Measurements from ENCODE around the gene SCRG1. TPM values are rescaled to one million over a fixed set of nuclear protein-coding genes. Genes with fewer than 3 reads are reported as not detected.
A peak's percentile ranks its signal among the peaks of the same experiment; 100 is the strongest.

The SCRG1 gene
- total RNA-seq, 2 donors from 2014 or later = 0.42 TPM; not detected in 1

DNA sequence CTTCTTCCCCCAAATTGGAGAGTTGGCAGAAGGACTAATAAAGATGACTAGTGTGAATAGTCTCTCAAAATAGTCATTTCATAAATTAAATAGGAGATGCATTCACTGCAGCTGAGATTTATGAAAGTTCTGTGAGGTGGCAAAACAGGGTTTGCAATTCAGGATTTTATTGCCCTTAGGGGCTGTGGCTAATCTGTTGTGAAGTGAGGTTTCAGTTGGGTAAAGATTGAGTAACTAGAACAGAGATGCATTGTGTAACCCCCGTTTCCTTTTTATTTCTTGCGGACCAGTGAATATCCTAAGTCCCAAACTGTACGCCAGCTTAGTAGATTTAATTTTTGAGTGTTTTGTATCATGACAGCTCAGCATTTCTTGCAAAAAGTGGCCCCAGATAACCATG lies 16.2 kb upstream of the SCRG1 start:
- DNase-seq (no peak), ATAC-seq (no peak)
- intact Hi-C loops (cut with DNase I, micrococcal nuclease) = loop anchor here in 1 of 2 donors (5.0 kb wide), 1 partner anchor 98 kb away; no protein-coding TSS in a partner anchor

- no peak for DNase-seq
- intact Hi-C loops (cut with DNase I, micrococcal nuclease) = no loop called here
- ATAC-seq = no peak
Observed at GRCh38 chr4:173414456-173414855, 15.5 kb upstream of the SCRG1 start.

GRCh38 chr4:173413036-173413435 lies 14.1 kb upstream of the SCRG1 start:
- intact Hi-C loops (cut with DNase I, micrococcal nuclease) = no loop called here
- ATAC-seq (no peak), DNase-seq (no peak)

DNA sequence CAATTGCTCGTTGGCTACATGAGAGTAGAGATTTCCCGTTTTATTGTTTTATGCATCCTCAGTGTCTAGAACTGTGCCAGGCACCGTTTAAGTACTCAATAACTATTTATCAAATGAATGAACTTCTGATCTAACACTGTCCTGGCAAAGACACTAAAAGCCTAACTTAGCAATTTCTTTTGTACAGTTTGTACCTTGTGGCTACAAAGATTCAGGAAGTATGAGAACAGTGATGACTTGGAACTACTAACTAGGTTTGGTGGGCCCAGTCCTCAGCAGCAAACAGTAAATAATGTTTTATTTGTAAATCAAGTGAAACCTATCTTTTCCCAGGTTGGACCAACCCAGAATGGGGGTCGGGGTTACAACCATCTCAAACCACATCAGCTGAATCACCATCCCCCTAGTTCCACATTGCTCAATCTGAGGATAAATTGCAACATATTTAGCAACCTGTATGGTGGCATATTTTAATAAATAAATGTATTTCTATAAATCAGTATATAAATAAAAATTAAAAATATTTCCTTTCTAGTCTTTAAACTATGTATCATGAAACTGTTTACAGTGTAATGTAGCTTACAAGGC lies 12.3 kb upstream of the SCRG1 start:
- DNase-seq (no peak), ATAC-seq (no peak)
- intact Hi-C loops (cut with DNase I, micrococcal nuclease) = no loop called here

DNA sequence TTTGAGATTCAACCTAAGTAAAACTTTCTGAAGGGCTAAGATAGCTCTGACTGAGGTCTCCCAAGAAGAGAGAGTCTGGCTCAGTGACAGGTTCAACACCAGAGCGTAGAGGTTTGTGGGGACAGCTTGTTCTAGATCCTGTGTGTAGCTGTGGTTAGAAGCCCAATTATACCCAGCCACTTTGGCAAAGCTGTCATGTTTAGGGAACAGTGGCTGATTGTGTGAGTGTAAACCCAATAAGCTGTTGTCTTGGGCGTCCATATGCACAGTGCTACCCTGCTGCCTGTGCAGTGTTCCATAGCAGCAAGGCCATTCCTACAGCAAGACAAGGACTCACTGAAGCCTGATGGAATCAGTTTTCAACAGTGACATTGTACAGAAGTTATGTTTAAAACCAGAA lies 11.2 kb upstream of the SCRG1 start:
- intact Hi-C loops (cut with DNase I, micrococcal nuclease) = no loop called here
- ATAC-seq (no peak), DNase-seq (no peak)

- intact Hi-C loops (cut with DNase I, micrococcal nuclease) = no loop called here
- ATAC-seq (no peak), DNase-seq (no peak)
Observed at GRCh38 chr4:173405840-173406606, 7.1 kb upstream of the SCRG1 start.

DNA sequence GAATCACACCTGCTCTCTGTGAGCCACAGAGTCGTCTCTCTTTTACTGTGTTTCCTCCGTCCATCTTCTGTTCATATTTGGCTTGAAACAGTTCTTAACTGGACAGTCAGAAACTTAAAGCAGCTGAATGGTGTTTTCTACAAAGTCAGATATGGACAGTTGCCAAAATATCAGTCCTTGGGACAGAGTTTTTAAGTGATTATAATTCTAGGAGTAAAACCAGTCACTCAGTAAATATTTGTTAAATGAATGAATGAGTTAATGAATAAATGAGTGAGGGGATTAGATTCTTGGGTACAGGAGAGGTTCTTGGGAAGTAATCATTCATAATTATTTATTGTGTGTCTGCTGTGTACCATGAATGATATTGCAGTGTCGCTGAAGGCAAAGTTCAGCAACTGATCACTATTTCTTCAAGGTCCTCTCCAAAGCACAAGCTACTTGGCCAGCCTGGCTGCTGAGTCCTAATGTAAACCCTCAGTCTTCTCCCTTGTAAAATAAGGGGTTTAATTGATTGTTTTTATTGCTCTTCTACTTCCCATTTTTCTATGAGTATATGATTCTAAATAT lies 5.5 kb upstream of the SCRG1 start:
- DNase-seq (no peak), ATAC-seq (no peak)
- intact Hi-C loops (cut with DNase I, micrococcal nuclease) = no loop called here

DNA sequence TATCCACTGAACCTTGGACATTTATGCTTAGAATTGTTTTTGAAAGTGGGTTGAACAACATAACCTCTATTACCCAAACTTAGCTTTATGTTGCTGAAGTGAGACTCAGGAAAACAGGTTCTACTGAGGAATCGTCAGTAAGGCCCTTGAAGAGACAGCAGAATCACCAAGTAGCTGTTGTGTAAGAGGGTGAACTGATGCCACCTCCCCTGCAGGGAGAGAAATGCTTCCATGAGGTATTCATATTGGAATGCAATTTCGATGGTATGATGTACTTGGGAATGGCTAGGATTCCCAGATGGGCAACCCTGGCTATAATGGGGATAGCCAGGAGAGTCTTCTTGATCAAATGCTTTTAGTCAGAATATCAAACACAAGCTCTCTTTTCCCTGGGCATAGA lies 4.1 kb upstream of the SCRG1 start:
- DNase-seq (no peak), ATAC-seq (no peak)
- intact Hi-C loops (cut with DNase I, micrococcal nuclease) = no loop called here

- no peak for ATAC-seq
- intact Hi-C loops (cut with DNase I, micrococcal nuclease) = no loop called here
- no peak for DNase-seq
Observed at GRCh38 chr4:173401063-173401462, 2.1 kb upstream of the SCRG1 start.

DNA sequence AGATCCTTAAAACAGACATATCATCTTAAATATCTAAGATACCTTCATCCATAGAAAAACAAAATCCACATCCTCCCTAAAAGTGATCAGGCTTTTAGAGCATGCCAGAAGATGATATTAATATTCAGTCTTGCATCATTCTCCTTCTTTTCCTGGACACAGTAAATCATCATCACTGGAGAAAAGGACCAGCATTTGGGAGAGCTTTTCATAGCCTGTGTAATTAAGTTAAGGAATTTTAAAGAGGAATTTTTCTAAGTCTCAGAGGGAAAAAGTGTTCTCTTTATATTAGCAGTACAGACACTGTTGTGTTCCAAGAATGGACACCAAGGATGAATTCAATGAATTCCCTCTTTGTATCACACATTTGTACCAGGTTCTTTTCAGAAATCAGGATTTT lies 696 bp downstream of the SCRG1 start:
- intact Hi-C loops (cut with DNase I, micrococcal nuclease) = no loop called here
- DNase-seq = no peak

DNA sequence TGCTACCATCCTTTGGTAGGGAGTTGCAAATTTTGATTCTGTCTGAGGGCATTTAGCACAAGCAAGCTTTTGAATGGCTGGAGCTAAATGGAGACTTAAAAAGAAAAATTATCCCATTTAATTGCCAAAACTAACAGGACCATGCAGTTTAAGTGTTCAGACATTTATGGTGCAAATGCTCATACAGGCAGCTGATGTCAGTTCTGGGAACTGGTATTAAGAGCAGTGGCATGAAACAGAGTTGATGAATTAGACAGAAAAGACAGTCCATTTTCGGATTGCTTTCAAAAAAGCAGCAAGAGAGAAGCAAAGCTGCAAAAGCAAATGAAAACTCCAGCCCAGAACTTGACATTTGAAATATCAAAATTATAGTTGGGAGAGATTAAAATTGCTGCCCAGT lies 1.3 kb downstream of the SCRG1 start:
- ATAC-seq (no peak), DNase-seq (no peak)
- intact Hi-C loops (cut with DNase I, micrococcal nuclease) = no loop called here

More for the DNA sequence above, 696 bp downstream of the SCRG1 start:
- ATAC-seq = no peak

DNA sequence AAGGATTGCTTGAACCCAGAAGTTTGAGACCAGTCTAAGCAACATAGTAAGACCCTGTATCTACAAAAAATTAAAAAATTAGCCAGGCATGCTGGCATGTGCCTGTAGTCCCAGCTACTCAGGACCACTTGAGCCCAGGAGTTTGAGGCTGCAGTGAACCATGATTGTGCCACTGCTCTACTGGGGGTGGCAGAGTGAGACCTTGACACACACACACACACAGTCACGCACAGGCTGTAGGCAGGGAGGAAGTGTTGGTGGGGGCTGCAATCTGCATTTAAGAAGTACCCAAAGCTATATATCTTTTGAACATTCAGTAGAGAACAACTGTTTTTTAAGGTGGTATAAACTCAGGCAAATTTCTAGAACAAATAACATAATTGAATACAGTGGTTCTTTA lies 7.2 kb downstream of the SCRG1 start:
- intact Hi-C loops (cut with DNase I, micrococcal nuclease) = no loop called here
- ATAC-seq (no peak), DNase-seq (no peak)

DNA sequence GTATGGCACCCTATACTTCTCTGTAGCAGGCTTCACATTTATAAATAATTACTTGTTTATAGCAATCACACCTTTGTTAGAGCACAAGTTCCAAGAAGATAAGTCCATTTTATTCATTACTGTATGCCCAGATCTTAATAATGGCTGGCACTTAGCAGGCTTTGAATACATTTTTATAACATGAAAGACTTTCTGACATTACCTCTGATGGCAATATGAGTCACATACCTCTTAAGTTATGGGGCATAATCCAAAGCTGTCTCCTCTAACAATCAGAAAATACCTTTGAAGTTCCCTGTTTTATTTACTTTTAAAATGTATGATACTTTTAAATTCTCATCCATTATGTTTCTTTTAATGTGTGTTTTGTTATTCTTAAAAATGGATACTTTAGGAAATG lies 12.2 kb downstream of the SCRG1 start:
- ATAC-seq (no peak), DNase-seq (no peak)
- intact Hi-C loops (cut with DNase I, micrococcal nuclease) = no loop called here

DNA sequence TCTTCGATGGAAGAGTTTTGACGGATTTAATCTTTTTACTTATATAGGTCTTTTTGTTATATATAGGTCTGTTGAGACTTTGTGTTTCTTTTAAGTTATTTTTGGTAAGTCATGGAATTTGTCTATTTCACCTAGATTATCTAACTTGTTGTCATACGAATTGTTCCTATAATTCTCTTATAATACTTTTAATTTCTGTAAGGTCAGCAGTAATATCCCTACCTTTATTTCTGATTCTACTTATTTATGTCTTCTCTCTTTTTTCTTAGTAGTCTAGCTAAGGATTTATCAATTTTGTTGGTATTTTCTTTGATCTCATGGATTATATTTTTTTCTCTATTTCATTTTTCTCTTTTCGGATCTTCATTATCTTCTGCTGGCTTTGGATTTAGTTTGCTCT lies 16.6 kb downstream of the SCRG1 start:
- ATAC-seq = no peak
- DNase-seq = no peak
- intact Hi-C loops (cut with DNase I, micrococcal nuclease) = no loop called here

DNA sequence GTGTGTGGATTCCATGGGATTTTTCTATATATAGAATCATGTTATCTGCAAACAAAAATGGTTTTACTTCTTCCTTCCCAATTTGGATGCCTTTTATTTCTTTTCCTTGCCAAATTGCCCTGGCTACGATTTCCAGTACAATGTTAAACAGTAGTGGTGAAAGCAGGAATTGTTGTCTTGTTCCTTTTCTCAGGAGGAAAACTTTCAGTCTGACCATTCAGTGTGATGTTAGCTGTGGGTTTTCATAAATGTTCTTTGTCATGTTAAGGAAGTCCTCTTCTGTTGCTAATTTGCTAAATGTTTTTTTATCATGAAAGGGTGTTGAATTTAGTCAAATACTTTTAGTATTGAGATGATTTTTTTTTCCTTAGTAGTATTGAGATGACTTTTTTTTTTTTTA lies 17.3 kb downstream of the SCRG1 start:
- intact Hi-C loops (cut with DNase I, micrococcal nuclease) = no loop called here
- no peak for ATAC-seq
- DNase-seq = no peak

GRCh38 chr4:173380987-173381386 lies 17.9 kb downstream of the SCRG1 start:
- ATAC-seq = no peak
- intact Hi-C loops (cut with DNase I, micrococcal nuclease) = no loop called here
- no peak for DNase-seq

DNA sequence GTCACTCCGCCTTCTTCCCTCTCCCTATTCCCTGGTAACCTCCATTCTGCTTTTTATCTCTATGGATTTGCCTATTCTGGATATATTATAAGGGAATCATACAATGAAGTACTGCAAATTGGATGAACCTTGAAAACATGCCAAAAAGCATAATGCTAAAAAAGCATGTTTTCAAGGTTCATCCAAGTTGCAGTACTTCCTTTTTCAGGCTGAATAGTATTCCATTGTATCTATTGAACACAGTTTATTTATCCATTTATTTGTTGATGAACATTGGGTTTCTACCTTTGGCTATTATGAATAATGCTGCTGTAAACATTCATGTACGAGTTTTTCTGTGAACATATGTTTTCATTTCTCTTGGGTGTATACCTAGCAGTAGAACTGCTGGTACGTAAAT lies 19.0 kb downstream of the SCRG1 start:
- intact Hi-C loops (cut with DNase I, micrococcal nuclease) = no loop called here
- ATAC-seq (no peak), DNase-seq (no peak)

DNA sequence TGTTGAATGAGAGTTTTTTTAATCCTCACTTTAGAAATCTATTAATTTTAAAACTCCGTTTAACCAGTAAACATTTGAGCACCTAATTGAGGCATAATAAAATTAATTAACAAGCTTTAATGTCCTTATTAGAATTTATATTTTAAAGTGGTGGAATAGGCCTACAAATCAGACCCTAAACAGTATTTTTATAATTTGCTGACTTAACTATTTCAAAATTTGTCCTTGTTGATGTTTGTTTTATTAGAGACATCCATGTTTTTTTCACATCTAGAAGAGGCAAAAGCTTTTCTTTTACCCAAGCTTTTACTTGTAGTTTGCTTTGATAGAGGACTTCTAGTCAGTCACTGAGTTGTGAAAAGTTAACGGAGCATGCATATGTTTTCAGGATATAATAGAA lies 24.3 kb downstream of the SCRG1 start:
- intact Hi-C loops (cut with DNase I, micrococcal nuclease) = loop anchor here in 1 of 2 donors (5.0 kb wide), 1 partner anchor 42 kb away; the partner anchor contains the start of gene HMGB2
- ATAC-seq (no peak), DNase-seq (no peak)

DNA sequence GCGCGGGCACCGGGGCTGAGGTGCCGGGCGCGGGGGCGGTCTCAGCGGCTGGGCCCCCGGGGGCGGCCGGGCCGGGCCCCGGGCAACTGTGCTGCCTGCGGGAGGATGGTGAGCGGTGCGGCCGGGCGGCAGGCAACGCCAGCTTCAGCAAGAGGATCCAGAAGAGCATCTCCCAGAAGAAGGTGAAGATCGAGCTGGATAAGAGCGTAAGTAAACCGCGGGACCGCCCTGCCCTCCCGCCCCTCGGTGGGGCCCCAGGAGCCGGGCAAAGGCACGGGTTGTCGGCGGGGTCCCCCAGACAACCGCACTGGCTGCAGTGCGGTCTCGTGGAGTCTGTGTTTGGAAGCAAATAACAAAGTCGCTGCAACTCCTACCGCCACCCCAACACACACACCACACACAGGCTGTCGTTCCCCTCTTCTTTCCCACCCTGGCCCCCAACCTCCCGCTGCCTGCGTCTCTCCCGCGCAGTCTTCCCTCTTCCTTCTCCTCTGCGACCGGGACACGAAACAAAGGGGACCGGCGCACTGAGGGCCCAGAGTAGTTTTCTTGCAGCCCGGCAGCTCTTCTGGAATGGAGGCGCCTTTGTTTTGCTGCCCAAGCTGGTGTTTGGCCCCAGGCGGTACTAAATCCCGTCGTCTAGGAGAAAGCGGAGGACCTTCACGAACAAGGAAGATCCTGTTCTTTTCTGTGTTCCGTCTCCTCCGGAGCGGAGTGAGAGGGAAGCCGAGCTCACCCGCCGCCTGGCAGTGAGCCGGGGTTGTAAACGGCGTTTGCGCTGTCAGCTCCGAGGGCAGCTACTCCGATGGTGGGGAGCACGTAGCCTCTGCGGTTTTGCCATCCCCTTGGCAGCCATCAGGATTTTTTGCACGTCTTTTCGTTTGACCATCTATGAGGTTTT lies 27.4 kb downstream of the SCRG1 start:
- peak; percentile 31 for ATAC-seq
- intact Hi-C loops (cut with DNase I, micrococcal nuclease) = loop anchor here in 1 of 2 donors (5.0 kb wide), 1 partner anchor 39 kb away; the partner anchor contains the start of gene HMGB2
- DNase-seq = peak; percentile 68 to 78
